Neural crest cell (in vitro differentiated cells): ENCODE measurements around the gene RPL7L1. TPM values are rescaled to one million over a fixed set of nuclear protein-coding genes. Genes with fewer than 3 reads are reported as not detected.
A peak's percentile ranks its signal among the peaks of the same experiment; 100 is the strongest.

Source experiments
- DNase-seq: peaks from one replicate; pipeline ENCODE4 v3.0.0; 2021; ENCODE audit warnings: low read depth, mixed read lengths, low spot score
- H3K27ac Mint-ChIP-seq: one replicate; pipeline ENCODE4 v1.8.0; 2021; ENCODE audit warnings: mild to moderate bottlenecking, mixed read lengths; ENCODE audit not compliant: unreplicated experiment
- H3K27me3 Mint-ChIP-seq: 2 replicates; pipeline ENCODE4 v1.8.0; 2021; ENCODE audit warnings: low read depth, mild to moderate bottlenecking, mixed read lengths
- H3K36me3 Mint-ChIP-seq: 2 replicates; pipeline ENCODE4 v1.8.0; 2021; ENCODE audit warnings: low read depth, mild to moderate bottlenecking, mixed read lengths
- H3K4me1 Mint-ChIP-seq: 2 replicates; pipeline ENCODE4 v1.8.0; 2021; ENCODE audit warnings: mixed read lengths
- H3K4me3 Mint-ChIP-seq: one replicate; pipeline ENCODE4 v1.8.0; 2021; ENCODE audit warnings: mild to moderate bottlenecking, mixed read lengths
- H3K9me3 Mint-ChIP-seq: 2 replicates; pipeline ENCODE4 v1.8.0; 2021; ENCODE audit warnings: mixed read lengths
- total RNA-seq: library from RNA; stranded (reverse); gene quantifications from 2 replicates; pipeline ENCODE4 v1.2.1, GENCODE V29; 2021
- TF ChIP-seq, protein P1 (sequence below): fragments of 200-600 bp; sonication (generic); conservative IDR thresholded peaks from 2 replicates; pipeline ENCODE4 v1.5.0; 2021; ENCODE audit warnings: antibody characterized with exemption, mild to moderate bottlenecking

Gene RPL7L1
- total RNA-seq, 1 donor from 2014 or later = 103 TPM

DNA sequence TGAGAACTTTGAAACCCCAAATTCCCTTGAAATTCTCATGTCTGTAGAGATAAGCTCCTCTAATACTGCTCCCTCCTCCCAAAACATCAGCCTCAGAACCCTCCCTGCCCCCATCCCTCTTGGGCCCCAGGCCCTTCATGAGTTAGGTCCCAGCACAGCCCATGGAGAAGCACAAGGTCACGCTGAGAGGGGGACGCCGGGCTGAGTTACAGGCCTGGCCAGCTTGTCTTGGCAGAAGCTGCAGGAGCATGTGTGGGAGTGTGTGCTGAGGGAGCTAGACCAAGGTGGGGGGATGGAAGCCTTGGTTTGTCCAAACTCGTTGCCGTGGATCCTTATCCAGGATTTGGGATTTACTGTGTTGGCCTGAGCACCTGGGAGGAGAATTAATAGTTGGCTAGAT is 27.9 kb downstream of the RPL7L1 start:
- no peak for DNase-seq
- H3K4me1 Mint-ChIP-seq = peaks cover 5% of the 10 kb centered on the region
- H3K4me3 Mint-ChIP-seq = no peak overlapping the region
- TF ChIP-seq, protein P1, sequence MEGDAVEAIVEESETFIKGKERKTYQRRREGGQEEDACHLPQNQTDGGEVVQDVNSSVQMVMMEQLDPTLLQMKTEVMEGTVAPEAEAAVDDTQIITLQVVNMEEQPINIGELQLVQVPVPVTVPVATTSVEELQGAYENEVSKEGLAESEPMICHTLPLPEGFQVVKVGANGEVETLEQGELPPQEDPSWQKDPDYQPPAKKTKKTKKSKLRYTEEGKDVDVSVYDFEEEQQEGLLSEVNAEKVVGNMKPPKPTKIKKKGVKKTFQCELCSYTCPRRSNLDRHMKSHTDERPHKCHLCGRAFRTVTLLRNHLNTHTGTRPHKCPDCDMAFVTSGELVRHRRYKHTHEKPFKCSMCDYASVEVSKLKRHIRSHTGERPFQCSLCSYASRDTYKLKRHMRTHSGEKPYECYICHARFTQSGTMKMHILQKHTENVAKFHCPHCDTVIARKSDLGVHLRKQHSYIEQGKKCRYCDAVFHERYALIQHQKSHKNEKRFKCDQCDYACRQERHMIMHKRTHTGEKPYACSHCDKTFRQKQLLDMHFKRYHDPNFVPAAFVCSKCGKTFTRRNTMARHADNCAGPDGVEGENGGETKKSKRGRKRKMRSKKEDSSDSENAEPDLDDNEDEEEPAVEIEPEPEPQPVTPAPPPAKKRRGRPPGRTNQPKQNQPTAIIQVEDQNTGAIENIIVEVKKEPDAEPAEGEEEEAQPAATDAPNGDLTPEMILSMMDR = no peak
- no peaks in the 10 kb centered on the region for H3K9me3 Mint-ChIP-seq
- no peaks in the 10 kb centered on the region for H3K36me3 Mint-ChIP-seq
- no peaks in the 10 kb centered on the region for H3K27me3 Mint-ChIP-seq
- no peak overlapping the region for H3K27ac Mint-ChIP-seq

DNA sequence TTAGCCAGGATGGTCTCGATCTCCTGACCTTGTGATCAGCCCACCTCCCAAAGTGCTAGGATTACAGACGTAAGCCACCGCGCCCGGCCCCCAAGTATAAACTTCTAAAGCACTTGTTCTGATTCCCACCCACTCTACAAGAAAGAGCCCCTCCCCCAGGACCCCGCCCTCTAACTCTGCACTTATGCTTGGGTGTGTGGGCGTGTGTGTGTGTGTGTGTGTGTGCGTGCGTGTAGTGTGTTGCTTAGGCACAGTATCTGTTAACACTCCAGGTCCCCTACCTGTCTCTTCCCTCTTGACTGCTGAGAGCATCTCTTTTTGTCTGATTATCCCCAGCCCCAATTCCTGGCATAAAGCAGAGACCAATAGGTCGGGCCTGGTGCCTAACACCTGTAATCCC is 30.4 kb downstream of the RPL7L1 start:
- no peaks in the 10 kb centered on the region for H3K27me3 Mint-ChIP-seq
- no peak for DNase-seq
- no peaks in the 10 kb centered on the region for H3K36me3 Mint-ChIP-seq
- no peaks in the 10 kb centered on the region for H3K9me3 Mint-ChIP-seq
- H3K4me1 Mint-ChIP-seq = peaks cover 5% of the 10 kb centered on the region
- no peak overlapping the region for H3K27ac Mint-ChIP-seq
- H3K4me3 Mint-ChIP-seq = no peak overlapping the region
- TF ChIP-seq, protein P1 = no peak

DNA sequence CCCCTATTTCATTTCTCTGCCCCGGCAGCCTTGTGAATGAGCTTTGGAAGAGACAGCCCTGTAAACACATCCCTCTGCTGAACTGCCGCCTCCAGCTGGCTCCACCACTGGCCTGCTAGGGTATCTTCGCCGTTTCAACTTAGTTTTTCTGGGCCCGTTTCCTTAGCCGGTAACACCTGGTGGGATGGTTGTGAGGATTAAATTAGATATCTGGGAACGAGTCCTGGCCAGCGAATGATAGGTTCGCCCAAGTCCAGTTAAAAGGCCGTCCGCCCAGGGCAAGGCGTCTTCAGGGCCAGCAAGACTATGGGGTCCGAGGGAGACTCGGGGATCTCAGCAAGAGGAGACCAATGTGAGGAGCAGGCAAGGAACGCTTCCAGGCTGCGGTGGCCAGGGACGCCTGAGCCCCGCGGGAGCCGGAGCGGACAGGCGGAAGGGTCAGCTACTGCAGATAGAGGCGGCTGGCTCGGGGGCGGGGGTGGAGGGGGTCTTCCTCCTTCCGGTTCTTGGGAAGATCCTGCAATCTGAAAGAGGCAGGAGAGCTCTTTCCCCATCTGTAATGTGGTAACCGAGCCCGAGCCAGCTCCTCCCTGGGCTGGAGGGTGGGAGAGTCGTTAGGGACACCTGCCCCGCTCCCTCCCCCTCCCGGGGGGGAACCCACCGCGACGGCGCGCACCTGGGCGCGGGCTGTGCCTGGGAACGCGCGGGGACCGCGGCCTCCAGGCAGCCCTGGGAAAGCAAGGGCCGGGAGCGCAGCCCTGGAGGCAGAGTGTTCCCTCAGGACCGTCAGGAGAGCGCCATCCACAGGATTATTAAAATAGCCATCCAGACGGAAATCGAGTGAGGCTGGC is 32.0 kb downstream of the RPL7L1 start:
- peak overlapping the region; percentile 69 for H3K4me3 Mint-ChIP-seq
- TF ChIP-seq, protein P1 = no peak
- no peaks in the 10 kb centered on the region for H3K27me3 Mint-ChIP-seq

DNA sequence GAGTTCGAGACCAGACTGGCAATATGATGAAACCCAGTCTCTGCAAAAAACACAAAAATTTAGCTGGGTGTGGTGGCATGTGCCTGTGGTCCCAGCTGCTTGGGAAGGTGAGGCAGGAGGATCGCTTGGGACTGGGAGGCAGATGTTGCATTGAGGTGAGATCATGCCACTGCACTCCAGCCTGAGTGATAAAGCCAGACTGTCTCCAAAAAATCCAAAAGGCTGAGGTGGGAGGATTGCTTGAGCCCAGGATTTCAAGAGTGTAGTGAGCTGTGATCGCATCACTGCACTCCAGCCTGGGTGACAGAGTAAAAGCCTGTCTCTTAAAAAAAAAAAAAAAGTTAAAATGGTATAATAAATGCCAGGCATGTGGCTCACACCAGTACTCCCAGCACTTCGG is 35.1 kb downstream of the RPL7L1 start:
- Mint-ChIP-seq H3K27ac (peak overlapping the region; percentile 89), H3K9me3 (no peaks in the 10 kb centered on the region), H3K36me3 (no peaks in the 10 kb centered on the region), H3K4me1 (peaks cover 5% of the 10 kb centered on the region), H3K27me3 (no peaks in the 10 kb centered on the region), H3K4me3 (no peak overlapping the region)
- TF ChIP-seq, protein P1 = no peak
- no peak for DNase-seq

More for the DNA sequence above, 32.0 kb downstream of the RPL7L1 start:
- Mint-ChIP-seq H3K27ac (peak overlapping the region; percentile 52), H3K36me3 (no peaks in the 10 kb centered on the region), H3K9me3 (no peaks in the 10 kb centered on the region), H3K4me1 (peaks cover 5% of the 10 kb centered on the region)
- peak; percentile 31 for DNase-seq

DNA sequence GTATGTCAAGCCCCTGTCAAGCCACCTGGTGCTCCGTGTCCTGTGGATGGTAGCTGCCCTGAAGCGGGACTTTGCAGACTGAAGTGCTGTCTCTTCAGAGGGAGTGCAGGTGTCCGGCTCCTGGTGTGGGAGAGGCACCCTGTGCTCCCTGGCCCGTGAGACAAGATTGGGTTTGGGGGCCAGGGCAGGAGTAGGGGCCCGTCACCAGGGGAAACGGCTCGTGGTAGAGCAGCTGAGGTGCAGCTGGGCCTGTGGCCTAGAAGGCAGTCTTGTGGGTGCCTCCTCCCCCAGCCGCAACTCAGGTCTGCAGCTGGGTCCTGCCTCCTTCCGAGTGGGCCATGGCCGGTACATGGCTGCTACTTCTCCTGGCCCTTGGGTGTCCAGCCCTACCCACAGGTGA is 36.3 kb downstream of the RPL7L1 start, which contains the start of gene PTCRA:
PTCRA (plus strand) TSS at position 322 of the 400 bp plus-strand sequence; CDS start at position 339, 17 bp downstream.
- no peak within 1 kb of the TSS for H3K4me3 Mint-ChIP-seq
- H3K36me3 Mint-ChIP-seq = no peaks in the 10 kb centered on the region
- H3K27ac Mint-ChIP-seq = no peak within 1 kb of the TSS
- TF ChIP-seq, protein P1 = no peak
- no peak for DNase-seq
- H3K4me1 Mint-ChIP-seq = peaks cover 5% of the 10 kb centered on the region
- H3K27me3 Mint-ChIP-seq = no peaks in the 10 kb centered on the region
- no peaks in the 10 kb centered on the region for H3K9me3 Mint-ChIP-seq
